Thoracic aorta (tissue), 2 donors: ENCODE data around the gene SORCS1. TPM values are rescaled to one million over a fixed set of nuclear protein-coding genes. Genes with fewer than 3 reads are reported as not detected.
A peak's percentile ranks its signal among the peaks of the same experiment; 100 is the strongest.

Source experiments
- ATAC-seq: fragments of 150-250 bp; one replicate; pipeline ENCODE4 v1.8.0; 2017; ENCODE audit warnings: low read depth; ENCODE audit not compliant: insufficient number of reproducible peaks, low FRiP score
- DNase-seq: peaks from one replicate; pipeline ENCODE4 v3.0.0-alpha.2; 2020; ENCODE audit warnings: low spot score
- H3K27ac ChIP-seq, 2 donors: fragments of 200-600 bp; sonication (generic); 1 replicate in 1 of 2; 2 replicates in 1 of 2; pipeline ENCODE4 v1.5.1; 2016; ENCODE audit warnings: mild to moderate bottlenecking in 2 of 2, moderate library complexity in 2 of 2
- H3K27me3 ChIP-seq: fragments of 200-600 bp; sonication (generic); replicated peaks from 2 replicates; pipeline ENCODE4 v1.6.0; 2016; ENCODE audit warnings: mild to moderate bottlenecking; ENCODE audit not compliant: insufficient read depth
- H3K36me3 ChIP-seq: fragments of 200-600 bp; sonication (generic); one replicate; pipeline ENCODE4 v1.5.1; 2016
- H3K4me1 ChIP-seq, 2 donors: fragments of 200-600 bp; sonication (generic); 1 replicate in 1 of 2; 2 replicates in 1 of 2; pipeline versions ENCODE4 v1.5.1 to v1.6.0; 2016; ENCODE audit warnings: low read depth in 2 of 2, mild to moderate bottlenecking in 1 of 2; ENCODE audit not compliant: control insufficient read depth in 1 of 2
- H3K4me3 ChIP-seq: fragments of 200-600 bp; sonication (generic); 2 replicates; pipeline ENCODE4 v1.5.1; 2016; ENCODE audit warnings: mild to moderate bottlenecking
- H3K9me3 ChIP-seq: fragments of 200-600 bp; sonication (generic); 2 replicates; pipeline ENCODE4 v1.5.1; 2016
- CTCF ChIP-seq: fragments of 200-600 bp; sonication (generic); IDR thresholded peaks from one replicate; pipeline ENCODE4 v1.5.1; 2019; ENCODE audit warnings: antibody characterized with exemption
- total RNA-seq, 2 donors: library from RNA; depleted of rRNA; stranded (reverse); fragments of >200 nt; gene quantifications; one replicate each; pipeline versions ENCODE4 v1.1.0 to v1.2.3, GENCODE V29; 2016

The SORCS1 gene
- total RNA-seq, 2 donors from 2014 or later = 0.27 to 1.1 TPM

DNA sequence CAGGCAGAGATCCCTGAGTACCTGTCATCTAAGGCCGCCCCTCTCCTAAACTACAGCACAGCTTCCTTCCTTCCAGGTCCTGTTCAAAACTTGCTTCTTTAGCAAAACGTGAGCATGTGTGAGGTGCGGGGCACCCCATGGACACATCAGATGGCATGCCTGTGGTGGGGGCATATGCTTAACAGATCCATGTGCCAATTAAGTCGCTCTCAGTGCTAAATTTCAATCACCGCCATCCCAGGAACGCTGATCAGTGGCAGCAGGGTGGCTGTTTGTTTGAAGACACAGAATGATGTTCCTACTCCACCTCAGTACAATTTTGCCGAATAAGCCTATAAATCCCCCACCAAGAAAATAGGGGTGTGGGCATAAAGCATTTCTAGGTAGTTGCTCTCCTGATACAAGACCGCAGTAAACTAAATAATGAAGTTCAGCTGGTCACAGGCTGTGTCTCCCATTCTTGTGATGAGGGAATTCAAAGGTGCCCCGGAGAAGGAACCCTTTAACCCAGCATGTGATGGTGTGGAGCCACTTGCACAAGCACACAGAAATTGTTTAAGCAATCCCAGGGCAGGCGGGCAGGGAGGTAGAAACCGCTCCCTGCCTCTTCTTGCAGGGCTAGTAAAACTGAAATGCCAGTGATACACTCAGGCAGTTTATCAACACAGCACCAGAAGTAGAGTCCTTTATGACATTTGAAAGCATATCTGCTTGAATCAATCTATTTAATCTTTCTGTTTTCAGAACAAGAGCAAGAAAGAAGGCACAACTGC lies 205.7 kb downstream of the SORCS1 start:
- no peaks in the 10 kb centered on the region for H3K27me3 ChIP-seq
- no peaks in the 10 kb centered on the region for H3K9me3 ChIP-seq
- DNase-seq (no peak), ATAC-seq (no peak)
- H3K4me1 ChIP-seq = peaks cover 0 to 3% of the 10 kb centered on the region in 2 donors
- no peak for TF ChIP-seq CTCF
- H3K4me3 ChIP-seq = no peak overlapping the region
- H3K36me3 ChIP-seq = no peaks in the 10 kb centered on the region
- peak overlapping the region in 1 of 2 donors; percentile 12 for H3K27ac ChIP-seq

DNA sequence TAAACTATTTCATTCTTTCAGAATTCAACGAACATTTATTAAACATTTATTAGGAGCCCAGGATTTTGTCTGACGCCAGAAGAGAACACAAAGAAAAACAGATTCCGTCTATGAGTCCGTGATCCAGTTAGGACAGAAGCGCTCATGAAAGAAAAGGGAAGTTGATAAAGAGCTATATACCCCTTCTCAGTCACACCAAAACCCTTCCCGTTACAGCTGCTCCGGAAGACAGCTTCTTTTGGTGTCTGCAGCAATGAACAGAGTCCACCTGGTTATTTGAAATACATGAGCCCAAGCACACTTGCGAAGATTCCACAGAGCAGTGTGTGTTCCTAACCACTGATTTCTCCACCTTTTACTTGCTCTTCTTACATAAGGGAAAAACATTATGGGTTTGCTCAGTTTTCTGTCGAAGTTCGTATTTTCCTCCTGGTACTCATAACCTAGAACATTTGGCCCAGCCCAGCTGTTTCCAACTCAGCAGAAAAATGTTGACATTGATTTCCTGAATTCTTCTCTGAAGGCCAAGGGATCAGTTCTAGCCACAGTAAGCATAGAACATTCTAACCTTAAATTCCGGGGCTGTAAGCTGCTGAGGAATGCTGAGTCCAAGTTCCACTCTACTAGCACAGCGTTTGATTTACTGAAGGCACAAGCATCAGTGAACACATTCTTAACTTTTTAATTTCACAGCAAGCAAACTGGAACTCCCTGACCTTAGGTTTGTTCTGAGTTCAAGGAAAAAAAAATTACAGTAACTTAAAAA lies 206.5 kb downstream of the SORCS1 start:
- H3K4me1 ChIP-seq = peaks cover 0 to 3% of the 10 kb centered on the region in 2 donors
- H3K27ac ChIP-seq = peak overlapping the region in 1 of 2 donors; percentile 12
- no peaks in the 10 kb centered on the region for H3K9me3 ChIP-seq
- H3K4me3 ChIP-seq = no peak overlapping the region
- no peaks in the 10 kb centered on the region for H3K36me3 ChIP-seq
- no peaks in the 10 kb centered on the region for H3K27me3 ChIP-seq
- no peak for TF ChIP-seq CTCF
- DNase-seq (no peak), ATAC-seq (no peak)

DNA sequence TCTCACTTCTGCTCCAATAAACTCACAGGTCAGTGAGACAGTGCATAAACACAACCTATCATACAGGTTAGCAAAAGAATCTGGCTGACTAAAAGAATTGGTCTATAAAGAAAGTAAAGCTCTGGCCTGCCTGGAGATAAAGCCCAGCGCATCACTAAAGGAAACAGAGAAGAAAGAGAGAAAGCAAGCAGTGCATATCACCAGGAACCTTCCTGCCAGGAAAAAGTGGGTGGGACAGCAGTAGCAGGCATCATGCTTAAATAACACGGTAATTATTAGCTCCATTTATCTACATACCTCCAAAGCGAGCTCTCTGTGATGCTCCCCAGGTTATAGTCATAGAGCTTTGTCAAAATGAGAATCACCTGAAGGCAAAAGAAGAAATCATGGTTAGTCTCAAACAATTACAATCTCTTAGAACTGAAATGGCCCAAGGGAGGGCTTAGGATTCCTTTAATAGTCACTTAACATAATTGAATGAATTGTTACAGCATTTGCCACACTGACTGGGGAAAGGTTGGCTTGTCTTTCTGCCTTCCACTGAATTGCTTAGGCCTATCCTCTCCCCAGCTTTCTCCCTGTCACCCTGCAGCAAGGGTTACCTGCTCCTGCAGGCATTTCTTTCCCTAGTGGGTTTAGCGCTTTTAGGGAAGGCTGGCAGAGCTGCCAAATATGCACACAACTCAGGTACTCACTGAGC lies 208.1 kb downstream of the SORCS1 start:
- Histone ChIP-seq H3K9me3 (no peaks in the 10 kb centered on the region), H3K4me1 (peaks cover 0 to 3% of the 10 kb centered on the region in 2 donors), H3K27ac (no peak overlapping the region), H3K36me3 (no peaks in the 10 kb centered on the region), H3K27me3 (no peaks in the 10 kb centered on the region), H3K4me3 (no peak overlapping the region)
- no peak for TF ChIP-seq CTCF
- no peak for ATAC-seq
- DNase-seq = no peak

- no peaks in the 10 kb centered on the region for H3K27me3 ChIP-seq
- no peaks in the 10 kb centered on the region for H3K9me3 ChIP-seq
- peaks cover 0 to 3% of the 10 kb centered on the region in 2 donors for H3K4me1 ChIP-seq
- H3K4me3 ChIP-seq = no peak overlapping the region
- ATAC-seq (no peak), DNase-seq (no peak)
- no peak for TF ChIP-seq CTCF
- no peak overlapping the region for H3K27ac ChIP-seq
- no peaks in the 10 kb centered on the region for H3K36me3 ChIP-seq
Observed at GRCh38 chr10:106955133-106955532, 209.4 kb downstream of the SORCS1 start.

DNA sequence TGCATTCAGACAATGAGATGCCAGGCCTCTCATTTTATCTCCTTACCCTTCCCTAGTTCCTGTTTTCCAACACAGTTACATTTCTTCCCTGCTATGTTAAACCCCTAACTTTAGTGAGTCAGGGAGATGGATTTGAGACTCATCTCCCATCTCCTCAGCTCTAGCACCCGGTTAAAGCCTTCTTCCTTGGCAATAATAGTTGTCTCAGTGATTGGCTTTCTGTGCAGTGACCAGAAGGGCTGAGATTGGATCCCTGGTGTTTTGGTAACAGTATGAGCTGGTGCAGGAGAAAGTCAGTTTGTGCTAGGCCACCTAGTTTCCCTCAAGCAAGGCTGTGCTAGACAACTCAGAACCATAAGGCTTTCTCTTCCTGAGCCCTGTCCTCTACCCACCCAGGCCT lies 212.5 kb downstream of the SORCS1 start:
- Histone ChIP-seq H3K36me3 (no peaks in the 10 kb centered on the region), H3K27ac (no peak overlapping the region), H3K9me3 (no peaks in the 10 kb centered on the region), H3K4me3 (no peak overlapping the region), H3K27me3 (no peaks in the 10 kb centered on the region), H3K4me1 (no peaks in the 10 kb centered on the region)
- DNase-seq (no peak), ATAC-seq (no peak)
- TF ChIP-seq CTCF = no peak
